Colonic mucosa (tissue), 4 donors: ENCODE data around the gene CAMTA1. TPM values are rescaled to one million over a fixed set of nuclear protein-coding genes. Genes with fewer than 3 reads are reported as not detected.

Experiments
- DNase-seq: peaks from one replicate; pipeline ENCODE4 v3.0.0-alpha.2; 2020
- H3K27ac ChIP-seq: fragments of 200-600 bp; one replicate; pipeline ENCODE4 v1.8.0; 2021
- H3K27me3 ChIP-seq: fragments of 200-600 bp; one replicate; pipeline ENCODE4 v1.8.0; 2021
- H3K36me3 ChIP-seq: fragments of 200-600 bp; one replicate; pipeline ENCODE4 v1.8.0; 2021
- H3K4me1 ChIP-seq: fragments of 200-600 bp; one replicate; pipeline ENCODE4 v1.8.0; 2021; ENCODE audit warnings: mild to moderate bottlenecking
- H3K4me3 ChIP-seq: fragments of 200-600 bp; one replicate; pipeline ENCODE4 v1.8.0; 2021
- H3K9ac ChIP-seq, 2 donors: one replicate each; pipeline ENCODE4 v1.7.0; 2013; ENCODE audit warnings: control low read depth in 2 of 2, low read depth in 2 of 2, low read length in 2 of 2
- H3K9me3 ChIP-seq: fragments of 200-600 bp; one replicate; pipeline ENCODE4 v1.8.0; 2021
- CTCF ChIP-seq: fragments of 200-600 bp; IDR thresholded peaks from one replicate; pipeline ENCODE4 v1.8.0; 2022; ENCODE audit warnings: antibody characterized with exemption, mild to moderate bottlenecking
- intact Hi-C: fragments of 100-400 bp; cut with DNase I; formaldehyde crosslinking; loops from one replicate; pipeline ENCODE4 v1.14.1; 2022
- total RNA-seq, 2 donors: library from RNA; stranded (reverse); fragmentation: NEBNext Ultra II Directional in 1 of 2; extraction: Animal tissue kit (Norgen Biotek cat#: 25700) in 1 of 2; gene quantifications; one replicate each; pipeline ENCODE4 v1.2.1, GENCODE V29; 2021
- donor health status: healthy.
- donor health status: DM: no; HTN: no; CAD: no.
- donor health status: DM: no; HTN: no; CAD: no.

The CAMTA1 gene
- total RNA-seq, 2 donors from 2014 or later, result 76.8 to 92.8 TPM

DNA sequence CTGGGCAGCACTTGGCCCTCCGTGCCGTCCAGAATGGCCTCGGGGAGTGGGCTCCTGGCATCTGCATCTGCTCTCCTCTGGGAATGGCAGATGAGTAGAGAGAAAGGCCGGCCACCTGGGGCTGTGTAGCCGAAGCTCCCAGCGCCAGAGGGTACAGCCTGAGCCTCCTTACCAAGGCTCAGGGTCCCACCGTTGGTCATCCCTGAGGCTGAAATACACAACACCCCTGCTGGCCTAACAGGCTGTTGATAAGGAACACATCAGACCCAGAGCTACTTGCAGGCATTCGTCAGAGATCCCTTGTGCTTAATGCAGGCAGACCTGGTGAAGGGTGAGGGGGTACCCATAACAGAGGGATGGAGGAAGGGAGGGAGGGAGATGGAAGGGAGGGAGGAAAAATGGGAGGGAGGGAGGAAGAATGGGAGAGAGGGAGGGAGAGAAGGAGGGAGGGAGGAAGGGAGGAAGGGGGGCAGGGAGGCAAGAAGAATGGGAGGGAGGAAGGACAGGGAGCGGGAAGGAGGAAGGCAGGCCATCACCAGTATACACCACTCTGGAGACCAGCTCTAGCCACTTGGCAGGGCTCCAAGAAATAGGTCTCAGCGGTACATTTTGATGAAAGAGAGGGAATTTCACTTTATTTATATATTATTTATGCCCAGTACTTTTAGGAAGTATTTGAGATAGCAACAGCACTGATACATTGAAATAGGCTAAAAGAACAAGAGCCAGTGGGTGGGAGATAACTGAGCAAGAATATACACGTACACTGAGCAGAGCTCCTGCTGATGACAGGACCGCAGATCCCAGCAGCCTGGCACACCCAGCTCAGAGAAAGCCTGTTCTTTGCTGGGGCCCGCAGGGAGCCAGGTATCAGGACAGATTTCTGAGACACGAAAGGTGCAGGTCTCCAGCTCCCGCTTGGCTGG is 670.8 kb downstream of the CAMTA1 start:
- no peak for DNase-seq
- Histone ChIP-seq H3K4me1 (no peaks in the 10 kb centered on the region), H3K36me3 (no peaks in the 10 kb centered on the region), H3K9ac (no peak overlapping the region), H3K4me3 (no peak overlapping the region), H3K9me3 (no peaks in the 10 kb centered on the region), H3K27ac (no peak overlapping the region), H3K27me3 (no peaks in the 10 kb centered on the region)
- TF ChIP-seq CTCF, result no peak
- intact Hi-C loops, result no loop called here

DNA sequence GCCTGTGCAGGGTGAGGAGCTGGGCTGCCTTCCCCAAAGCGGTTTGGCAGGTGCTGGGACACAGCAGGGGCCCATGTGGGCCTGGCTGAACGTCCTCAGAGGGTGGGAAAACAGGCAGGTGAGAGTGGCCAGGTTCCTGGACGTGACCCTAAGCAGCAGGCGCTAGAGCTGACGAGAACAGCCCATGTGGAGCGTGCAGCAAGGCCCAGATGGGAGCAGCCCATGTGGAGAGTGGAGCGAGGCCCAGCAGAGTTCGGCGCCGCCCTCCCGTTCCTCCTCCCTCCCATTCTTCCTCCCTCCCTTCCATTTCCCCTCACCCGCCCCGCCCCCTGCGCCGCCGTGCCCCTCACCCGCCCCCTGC is 671.4 kb downstream of the CAMTA1 start:
- H3K36me3 ChIP-seq, result no peaks in the 10 kb centered on the region
- no peak overlapping the region for H3K4me3 ChIP-seq
- TF ChIP-seq CTCF, result no peak
- no peaks in the 10 kb centered on the region for H3K27me3 ChIP-seq
- no peak for DNase-seq
- H3K9me3 ChIP-seq, result no peaks in the 10 kb centered on the region
- no peaks in the 10 kb centered on the region for H3K4me1 ChIP-seq
- H3K27ac ChIP-seq, result no peak overlapping the region
- intact Hi-C loops, result no loop called here
- H3K9ac ChIP-seq, result no peak overlapping the region

DNA sequence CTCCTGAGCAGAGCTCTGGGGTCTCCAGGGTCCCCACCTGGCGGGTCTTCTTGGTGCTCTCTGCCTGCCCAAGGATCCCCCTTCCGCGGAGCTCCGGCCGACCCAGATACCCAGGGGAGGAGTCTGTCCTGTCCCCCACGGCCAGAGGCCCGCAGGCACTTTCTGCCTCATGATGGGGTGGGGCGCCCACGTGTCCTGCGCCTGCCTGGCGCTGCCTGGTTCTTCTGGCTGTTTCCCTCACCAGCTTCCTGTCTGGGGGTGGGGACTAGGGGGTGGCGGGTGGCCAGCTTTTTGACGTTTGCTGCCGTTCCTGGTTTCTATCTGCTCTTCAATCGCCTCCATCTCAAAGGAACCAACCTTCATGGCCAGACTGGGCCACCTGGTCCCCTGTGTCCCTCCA is 672.6 kb downstream of the CAMTA1 start:
- Histone ChIP-seq H3K4me1 (no peaks in the 10 kb centered on the region), H3K36me3 (no peaks in the 10 kb centered on the region), H3K27me3 (no peaks in the 10 kb centered on the region), H3K27ac (no peak overlapping the region), H3K4me3 (no peak overlapping the region), H3K9me3 (no peaks in the 10 kb centered on the region), H3K9ac (no peak overlapping the region)
- intact Hi-C loops, result no loop called here
- TF ChIP-seq CTCF, result no peak
- no peak for DNase-seq

DNA sequence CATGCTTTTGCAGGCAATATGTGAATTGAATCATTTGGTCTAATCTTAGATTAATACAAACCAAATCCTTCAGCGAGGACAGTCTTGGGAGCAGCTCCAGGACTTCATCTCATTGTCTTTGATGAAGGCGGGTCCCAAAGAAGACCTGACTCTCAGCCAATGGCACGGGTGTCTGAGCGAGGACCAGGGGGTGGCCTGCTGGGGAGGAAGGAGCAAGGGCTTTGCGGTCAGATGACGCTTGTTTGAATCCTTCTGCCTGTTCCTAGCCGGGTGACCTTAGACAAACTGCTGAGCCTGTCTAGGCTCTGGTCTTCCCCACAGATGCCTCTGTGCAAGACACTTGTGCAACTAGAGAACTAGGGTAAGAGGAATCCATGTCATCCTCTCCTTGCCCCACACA is 673.7 kb downstream of the CAMTA1 start:
- no peaks in the 10 kb centered on the region for H3K9me3 ChIP-seq
- intact Hi-C loops, result no loop called here
- no peak overlapping the region for H3K4me3 ChIP-seq
- no peaks in the 10 kb centered on the region for H3K27me3 ChIP-seq
- H3K9ac ChIP-seq, result no peak overlapping the region
- H3K27ac ChIP-seq, result no peak overlapping the region
- TF ChIP-seq CTCF, result no peak
- DNase-seq, result no peak
- no peaks in the 10 kb centered on the region for H3K4me1 ChIP-seq
- no peaks in the 10 kb centered on the region for H3K36me3 ChIP-seq

GRCh38 chr1:7459914-7460313 is 674.7 kb downstream of the CAMTA1 start:
- intact Hi-C loops, result no loop called here
- Histone ChIP-seq H3K9me3 (no peaks in the 10 kb centered on the region), H3K4me3 (no peak overlapping the region), H3K9ac (no peak overlapping the region), H3K4me1 (no peaks in the 10 kb centered on the region), H3K27me3 (no peaks in the 10 kb centered on the region), H3K36me3 (no peaks in the 10 kb centered on the region), H3K27ac (no peak overlapping the region)
- TF ChIP-seq CTCF, result no peak
- no peak for DNase-seq
